Measurements from ENCODE around the gene POP4. TPM values are rescaled to one million over a fixed set of nuclear protein-coding genes. Genes with fewer than 3 reads are reported as not detected.

The POP4 gene
- total and polyA plus RNA-seq, 2 of the 13 experiments (the other 11 are each of a cell fraction or from before 2014, with no cell fraction given), result 32.2 to 84.0 TPM

DNA sequence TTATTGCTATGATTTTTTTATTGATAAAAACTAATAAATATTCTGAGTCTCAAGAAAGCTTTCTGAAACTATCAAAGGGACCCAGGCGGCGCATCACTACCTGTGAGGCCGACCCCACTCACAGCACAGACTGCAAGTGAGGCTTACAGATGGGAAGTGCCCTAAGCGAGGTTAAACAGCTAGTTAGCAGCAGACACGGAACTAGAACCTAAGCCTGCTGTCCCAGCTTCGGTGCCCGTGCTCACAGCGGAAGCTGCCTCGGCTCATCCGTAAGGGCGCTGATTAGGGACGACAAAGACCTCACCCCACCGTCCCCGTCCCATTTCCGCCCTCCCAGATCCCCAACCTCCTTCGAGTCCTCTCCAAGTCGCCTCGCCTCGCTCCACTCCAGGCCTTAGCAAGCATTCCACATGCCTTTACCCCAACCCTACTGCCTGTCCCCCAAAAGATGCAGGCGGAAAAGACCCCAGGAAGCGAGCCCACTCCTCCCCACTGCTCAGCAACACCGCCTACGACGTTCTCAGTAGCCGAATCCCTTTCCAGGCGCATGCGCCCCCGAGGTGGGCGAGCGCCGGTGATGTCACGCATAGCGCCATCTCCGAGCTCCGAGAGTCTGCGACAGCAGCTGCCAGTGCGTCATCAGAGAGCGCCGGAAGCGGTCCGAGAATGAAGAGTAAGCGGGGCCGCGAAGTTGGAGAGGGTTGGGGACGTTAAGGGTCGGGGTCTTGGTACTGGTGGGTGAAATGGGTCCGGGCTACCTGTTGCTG is at the start of gene POP4 (continued):
- TF ChIP-seq CBX2 (IDR thresholded peaks at IDR 0.05; ENCODE audit: low read depth, low read length) (no peak), CBX2 (CRISPR knock-in tag; IDR thresholded peaks at IDR 0.05; ENCODE audit: low read depth) (no peak), ZNF282 (IDR thresholded peaks at IDR 0.05; ENCODE audit: partially characterized antibody) (no peak), PAX8 (CRISPR knock-in tag; IDR thresholded peaks at IDR 0.05; ENCODE audit: borderline replicate concordance) (no peak), TCF7 (IDR thresholded peaks at IDR 0.05; ENCODE audit: low read depth) (no peak), ZNF780A (CRISPR knock-in tag; IDR thresholded peaks at IDR 0.05) (no peak), TEAD3 (CRISPR knock-in tag; optimal IDR thresholded peaks at IDR 0.05; ENCODE audit: borderline replicate concordance) (peak; percentile 72), ZNF567 (CRISPR knock-in tag; IDR thresholded peaks at IDR 0.05; ENCODE audit: borderline replicate concordance) (no peak), MAF1 (CRISPR knock-in tag; IDR thresholded peaks at IDR 0.05; ENCODE audit: borderline replicate concordance) (no peak), HOXA7 (CRISPR knock-in tag; IDR thresholded peaks at IDR 0.05) (no peak), GPN1 (CRISPR knock-in tag; IDR thresholded peaks at IDR 0.05; ENCODE audit: borderline replicate concordance) (no peak), BCL6 (CRISPR knock-in tag; IDR thresholded peaks at IDR 0.05) (peak; percentile 11; the same call in 1 of the 2 replicates), SYNCRIP (IDR thresholded peaks at IDR 0.05; ENCODE audit: insufficient read depth, low read depth, low read length) (no peak), ZFP36L2 (CRISPR knock-in tag; IDR thresholded peaks at IDR 0.05) (no peak), HOXD1 (CRISPR knock-in tag; IDR thresholded peaks at IDR 0.05) (peak; percentile 25; the same call in 1 of the 2 replicates), NR2F2 (IDR thresholded peaks at IDR 0.05; ENCODE audit: borderline replicate concordance, low read depth) (no peak), SP2 (CRISPR knock-in tag; IDR thresholded peaks at IDR 0.05) (no peak)
- TF ChIP-seq, protein P1, sequence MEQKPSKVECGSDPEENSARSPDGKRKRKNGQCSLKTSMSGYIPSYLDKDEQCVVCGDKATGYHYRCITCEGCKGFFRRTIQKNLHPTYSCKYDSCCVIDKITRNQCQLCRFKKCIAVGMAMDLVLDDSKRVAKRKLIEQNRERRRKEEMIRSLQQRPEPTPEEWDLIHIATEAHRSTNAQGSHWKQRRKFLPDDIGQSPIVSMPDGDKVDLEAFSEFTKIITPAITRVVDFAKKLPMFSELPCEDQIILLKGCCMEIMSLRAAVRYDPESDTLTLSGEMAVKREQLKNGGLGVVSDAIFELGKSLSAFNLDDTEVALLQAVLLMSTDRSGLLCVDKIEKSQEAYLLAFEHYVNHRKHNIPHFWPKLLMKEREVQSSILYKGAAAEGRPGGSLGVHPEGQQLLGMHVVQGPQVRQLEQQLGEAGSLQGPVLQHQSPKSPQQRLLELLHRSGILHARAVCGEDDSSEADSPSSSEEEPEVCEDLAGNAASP (CRISPR knock-in tag; IDR thresholded peaks at IDR 0.05; ENCODE audit: borderline replicate concordance), result no peak
- TF ChIP-seq, protein P2, sequence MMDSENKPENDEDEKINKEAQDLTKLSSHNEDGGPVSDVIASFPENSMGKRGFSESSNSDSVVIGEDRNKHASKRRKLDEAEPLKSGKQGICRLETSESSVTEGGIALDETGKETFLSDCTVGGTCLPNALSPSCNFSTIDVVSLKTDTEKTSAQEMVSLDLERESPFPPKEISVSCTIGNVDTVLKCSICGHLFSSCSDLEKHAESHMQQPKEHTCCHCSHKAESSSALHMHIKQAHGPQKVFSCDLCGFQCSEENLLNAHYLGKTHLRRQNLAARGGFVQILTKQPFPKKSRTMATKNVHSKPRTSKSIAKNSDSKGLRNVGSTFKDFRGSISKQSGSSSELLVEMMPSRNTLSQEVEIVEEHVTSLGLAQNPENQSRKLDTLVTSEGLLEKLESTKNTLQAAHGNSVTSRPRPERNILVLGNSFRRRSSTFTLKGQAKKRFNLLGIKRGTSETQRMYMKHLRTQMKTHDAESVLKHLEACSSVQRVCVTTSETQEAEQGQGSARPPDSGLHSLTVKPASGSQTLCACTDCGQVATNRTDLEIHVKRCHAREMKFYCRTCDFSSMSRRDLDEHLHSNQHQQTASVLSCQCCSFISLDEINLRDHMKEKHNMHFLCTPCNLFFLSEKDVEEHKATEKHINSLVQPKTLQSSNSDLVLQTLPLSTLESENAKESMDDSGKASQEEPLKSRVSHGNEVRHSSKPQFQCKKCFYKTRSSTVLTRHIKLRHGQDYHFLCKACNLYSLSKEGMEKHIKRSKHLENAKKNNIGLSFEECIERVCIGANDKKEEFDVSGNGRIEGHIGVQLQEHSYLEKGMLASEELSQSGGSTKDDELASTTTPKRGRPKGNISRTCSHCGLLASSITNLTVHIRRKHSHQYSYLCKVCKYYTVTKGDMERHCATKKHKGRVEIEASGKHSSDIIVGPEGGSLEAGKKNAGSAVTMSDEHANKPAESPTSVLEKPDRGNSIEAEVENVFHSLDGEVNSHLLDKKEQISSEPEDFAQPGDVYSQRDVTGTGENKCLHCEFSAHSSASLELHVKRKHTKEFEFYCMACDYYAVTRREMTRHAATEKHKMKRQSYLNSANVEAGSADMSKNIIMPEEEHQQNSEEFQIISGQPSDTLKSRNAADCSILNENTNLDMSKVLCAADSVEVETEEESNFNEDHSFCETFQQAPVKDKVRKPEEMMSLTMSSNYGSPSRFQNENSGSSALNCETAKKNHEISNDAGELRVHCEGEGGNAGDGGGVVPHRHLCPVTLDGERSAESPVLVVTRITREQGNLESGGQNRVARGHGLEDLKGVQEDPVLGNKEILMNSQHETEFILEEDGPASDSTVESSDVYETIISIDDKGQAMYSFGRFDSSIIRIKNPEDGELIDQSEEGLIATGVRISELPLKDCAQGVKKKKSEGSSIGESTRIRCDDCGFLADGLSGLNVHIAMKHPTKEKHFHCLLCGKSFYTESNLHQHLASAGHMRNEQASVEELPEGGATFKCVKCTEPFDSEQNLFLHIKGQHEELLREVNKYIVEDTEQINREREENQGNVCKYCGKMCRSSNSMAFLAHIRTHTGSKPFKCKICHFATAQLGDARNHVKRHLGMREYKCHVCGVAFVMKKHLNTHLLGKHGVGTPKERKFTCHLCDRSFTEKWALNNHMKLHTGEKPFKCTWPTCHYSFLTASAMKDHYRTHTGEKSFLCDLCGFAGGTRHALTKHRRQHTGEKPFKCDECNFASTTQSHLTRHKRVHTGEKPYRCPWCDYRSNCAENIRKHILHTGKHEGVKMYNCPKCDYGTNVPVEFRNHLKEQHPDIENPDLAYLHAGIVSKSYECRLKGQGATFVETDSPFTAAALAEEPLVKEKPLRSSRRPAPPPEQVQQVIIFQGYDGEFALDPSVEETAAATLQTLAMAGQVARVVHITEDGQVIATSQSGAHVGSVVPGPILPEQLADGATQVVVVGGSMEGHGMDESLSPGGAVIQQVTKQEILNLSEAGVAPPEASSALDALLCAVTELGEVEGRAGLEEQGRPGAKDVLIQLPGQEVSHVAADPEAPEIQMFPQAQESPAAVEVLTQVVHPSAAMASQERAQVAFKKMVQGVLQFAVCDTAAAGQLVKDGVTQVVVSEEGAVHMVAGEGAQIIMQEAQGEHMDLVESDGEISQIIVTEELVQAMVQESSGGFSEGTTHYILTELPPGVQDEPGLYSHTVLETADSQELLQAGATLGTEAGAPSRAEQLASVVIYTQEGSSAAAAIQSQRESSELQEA (CRISPR knock-in tag; IDR thresholded peaks at IDR 0.05; ENCODE audit: not compliant biosample characterization), result no peak
- TF ChIP-seq, protein P3, sequence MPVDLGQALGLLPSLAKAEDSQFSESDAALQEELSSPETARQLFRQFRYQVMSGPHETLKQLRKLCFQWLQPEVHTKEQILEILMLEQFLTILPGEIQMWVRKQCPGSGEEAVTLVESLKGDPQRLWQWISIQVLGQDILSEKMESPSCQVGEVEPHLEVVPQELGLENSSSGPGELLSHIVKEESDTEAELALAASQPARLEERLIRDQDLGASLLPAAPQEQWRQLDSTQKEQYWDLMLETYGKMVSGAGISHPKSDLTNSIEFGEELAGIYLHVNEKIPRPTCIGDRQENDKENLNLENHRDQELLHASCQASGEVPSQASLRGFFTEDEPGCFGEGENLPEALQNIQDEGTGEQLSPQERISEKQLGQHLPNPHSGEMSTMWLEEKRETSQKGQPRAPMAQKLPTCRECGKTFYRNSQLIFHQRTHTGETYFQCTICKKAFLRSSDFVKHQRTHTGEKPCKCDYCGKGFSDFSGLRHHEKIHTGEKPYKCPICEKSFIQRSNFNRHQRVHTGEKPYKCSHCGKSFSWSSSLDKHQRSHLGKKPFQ (CRISPR knock-in tag; IDR thresholded peaks at IDR 0.05; ENCODE audit: insufficient replicate concordance), result peak; percentile 41
